UCSD-AML1 (cell line): ENCODE measurements around the gene HMGCL.
"Not testable (repeated sequence)": the region's sequence is repeated elsewhere in the genome, so short reads cannot be mapped to it uniquely, and the experiment has no call there.

ENCODE experiments used
- DNase-seq: peaks from one replicate; lab custom pipeline; 2025; ENCODE audit not compliant: unreplicated experiment; lab: John Stamatoyannopoulos, UW

The HMGCL gene

DNA sequence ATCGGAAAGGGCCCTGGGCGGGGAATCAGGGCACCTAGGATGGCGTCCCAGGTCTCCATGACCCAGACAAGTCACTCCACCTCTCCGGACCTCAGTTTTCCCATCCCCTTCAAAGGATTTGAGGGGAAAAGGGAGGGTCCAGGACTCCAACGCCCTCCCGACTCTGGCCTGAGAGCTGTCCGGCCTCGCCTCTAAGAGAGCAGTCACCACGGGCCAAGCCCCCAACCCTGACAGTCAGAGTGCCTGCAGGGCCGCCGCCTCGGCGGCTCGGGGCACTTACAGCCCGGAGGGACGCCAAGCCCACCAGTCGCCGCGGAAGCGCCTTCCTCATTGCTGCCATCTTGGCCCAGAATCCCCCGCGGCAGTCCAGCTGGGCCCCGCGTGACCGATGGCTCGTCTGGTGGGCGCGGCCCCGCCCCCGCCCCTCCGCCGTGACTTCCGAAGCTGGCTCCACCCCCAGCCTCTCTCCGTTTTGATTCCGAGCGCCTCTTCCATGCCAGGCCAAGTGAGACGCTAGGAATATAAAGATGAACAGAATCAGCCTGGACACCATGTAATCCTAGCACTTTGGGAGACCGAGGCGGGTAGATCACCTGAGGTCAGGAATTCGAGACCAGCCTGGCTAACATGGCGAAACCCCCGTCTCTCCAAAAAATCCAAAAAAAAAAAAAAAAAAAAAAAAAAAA, at the start of gene HMGCL:
TSS of gene HMGCL (minus strand) at position 354 of the 686 bp plus-strand sequence. CDS start at position 340, 14 bp downstream.
- peak; percentile 92 for DNase-seq

DNA sequence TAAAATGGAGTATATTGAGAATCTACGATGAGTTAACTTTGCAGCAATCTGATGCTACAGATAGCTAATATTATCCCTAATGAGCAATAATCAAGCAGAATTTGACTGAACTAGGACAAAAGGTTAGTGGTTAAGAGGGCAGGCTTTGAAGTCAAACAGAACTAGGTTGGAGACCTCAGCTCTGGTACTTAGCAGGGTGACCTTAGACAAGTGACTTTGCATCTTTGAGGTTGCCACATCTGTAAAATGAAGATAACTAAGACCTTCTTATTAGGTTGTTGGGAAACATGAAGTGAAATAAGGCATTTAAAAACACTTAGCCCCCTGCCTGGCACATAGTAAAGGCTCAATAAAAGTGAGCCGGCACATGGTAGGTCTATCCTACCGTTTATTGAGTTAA, 47.2 kb upstream of the HMGCL start:
- no peak for DNase-seq

DNA sequence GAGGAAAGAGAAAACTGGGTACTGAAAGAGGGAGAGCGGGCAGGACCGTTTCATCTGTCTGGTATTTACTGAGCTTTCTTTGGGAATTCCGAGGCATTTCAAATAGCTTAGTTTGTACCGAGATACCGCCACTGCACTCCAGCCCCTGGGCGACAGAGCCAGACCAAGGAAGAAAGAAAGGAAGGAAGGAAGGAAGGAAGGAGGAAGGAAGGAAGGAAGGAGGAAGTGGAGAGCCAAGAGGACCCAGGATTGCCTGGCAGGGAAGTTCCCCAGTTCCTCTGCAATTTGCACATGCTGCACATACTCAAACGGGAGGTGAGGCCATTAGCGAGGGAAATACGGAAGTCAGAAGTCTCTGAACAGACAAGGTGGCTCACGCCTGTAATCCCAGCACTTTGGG, 43.8 kb upstream of the HMGCL start:
- DNase-seq, result peak; percentile 25

DNA sequence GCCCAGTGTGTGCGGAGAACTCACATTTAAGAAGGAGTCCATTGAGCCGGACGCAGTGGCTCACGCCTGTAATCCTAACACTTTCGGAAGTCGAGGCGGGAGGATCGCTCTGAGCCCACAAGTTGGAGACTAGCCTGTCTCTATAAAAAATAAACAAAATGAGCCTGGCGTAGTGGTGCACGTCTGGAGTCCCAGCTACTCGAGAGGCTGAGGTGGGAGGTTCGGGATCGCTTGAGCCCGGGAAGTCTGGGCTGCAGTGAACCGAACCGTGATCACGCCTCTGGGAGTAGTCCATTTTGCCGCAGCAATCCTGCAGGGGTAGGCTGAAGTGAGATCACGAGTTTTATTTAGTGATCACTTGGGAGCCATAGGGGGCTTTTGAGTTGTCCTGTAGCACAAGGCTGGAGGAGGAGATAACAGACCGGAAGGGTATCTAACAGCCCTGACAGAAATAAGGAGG, 43.4 kb upstream of the HMGCL start:
- no peak for DNase-seq

DNA sequence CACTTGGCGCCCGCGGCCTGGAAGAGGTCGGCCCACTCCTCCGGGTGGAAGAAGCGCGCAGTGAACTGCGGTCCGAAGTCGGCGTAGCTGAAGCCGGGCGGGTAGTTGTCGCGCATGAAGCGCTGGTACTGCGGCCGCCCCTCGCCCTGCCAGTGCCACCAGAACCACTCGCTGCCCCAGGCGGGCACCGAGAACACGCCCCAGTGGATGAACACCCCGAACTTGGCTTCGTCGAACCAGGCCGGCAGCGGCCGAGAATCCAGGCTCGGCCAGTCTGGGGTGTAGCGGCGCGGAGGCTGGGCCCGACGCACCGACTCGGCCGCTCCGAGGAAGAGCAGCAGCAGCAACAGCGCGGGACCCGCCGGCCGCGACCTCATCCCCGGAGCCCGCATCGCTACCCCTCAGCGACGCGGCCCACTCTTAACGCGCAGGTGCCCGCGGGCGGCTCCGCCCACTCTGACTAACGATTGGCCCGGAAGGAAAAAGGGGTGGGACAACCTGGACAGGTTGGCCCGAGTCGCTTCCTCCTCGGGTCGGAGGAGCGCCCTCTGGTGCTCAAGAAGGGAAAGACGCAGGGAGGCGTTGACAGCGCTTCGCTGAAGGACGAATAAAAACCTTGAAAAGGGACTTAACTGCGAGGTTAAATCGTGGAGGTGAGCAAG, 42.8 kb upstream of the HMGCL start, which contains the start of gene FUCA1:
TSS of gene FUCA1 (minus strand) at position 396 of the 662 bp plus-strand sequence. CDS start at position 392, 4 bp downstream.
- peak; percentile 90 for DNase-seq

DNA sequence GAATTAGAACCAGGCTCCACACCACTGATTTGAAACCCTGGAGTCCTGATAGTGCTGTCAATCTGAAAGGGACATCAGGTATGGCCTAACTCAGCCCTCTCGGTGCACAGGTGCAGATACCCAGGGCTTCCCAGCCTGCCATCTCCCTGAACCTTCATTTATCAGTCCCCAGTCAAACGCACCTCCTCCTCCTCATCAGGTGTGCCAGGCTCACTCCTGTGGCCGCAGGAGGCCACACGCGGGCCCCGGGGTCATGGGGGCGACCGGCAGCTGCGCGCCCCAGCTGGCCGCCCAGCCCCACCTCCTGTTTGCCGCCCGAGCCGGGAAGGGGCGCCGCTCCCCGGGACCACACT, 42.3 kb upstream of the HMGCL start:
- no peak for DNase-seq

DNA sequence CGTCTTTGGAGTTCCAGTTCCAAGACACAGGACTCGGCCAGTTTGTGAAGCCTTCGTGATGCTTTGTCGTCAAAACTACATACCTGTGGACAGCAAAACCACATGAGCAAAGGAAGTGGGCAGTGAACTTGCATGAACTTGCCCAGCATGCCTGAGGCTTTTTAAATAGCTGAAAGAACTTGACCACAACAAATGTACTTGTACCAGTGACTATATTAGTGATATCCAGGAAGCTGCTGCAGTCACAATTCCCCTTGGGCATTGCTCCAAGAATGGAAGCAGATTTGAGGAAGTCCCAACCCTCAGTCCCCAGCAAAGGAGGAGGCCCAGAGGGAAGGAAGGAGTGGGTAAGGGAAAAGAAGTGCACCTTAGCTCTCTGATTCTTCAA, 40.3 kb upstream of the HMGCL start:
- DNase-seq, result peak; percentile 47

DNA sequence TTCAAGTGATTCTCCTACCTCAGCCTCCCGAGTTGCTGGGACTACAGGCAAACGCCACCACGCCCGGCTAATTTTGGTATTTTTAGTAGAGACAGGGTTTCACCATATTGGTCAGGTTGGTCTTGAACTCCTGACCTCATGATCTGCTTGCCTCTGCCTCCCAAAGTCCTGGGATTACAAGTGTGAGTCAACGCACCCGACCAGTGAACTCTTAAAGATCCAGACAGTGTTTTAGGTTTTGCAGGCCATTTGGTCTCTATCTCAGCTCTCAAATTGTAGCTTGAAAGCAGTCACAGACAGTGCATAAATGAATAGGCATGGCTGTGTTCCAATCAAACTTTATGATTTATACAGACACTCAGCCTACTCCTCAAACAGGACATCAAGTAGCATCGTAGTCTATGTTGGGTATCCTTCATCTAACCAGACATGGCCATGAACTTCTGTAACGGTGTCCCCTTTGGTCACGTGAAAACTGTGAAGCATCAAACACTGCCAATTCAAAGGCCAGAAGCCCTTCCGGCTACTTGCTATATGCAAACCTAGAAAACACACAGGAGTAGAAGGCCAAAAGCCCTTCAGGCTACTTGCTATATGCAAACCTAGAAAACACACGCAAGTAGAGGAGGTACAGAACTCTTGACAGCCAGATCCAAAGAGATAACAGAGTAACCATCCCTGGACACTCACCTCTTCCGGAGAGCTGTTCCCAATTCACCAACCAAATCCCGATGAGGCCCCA, 39.7 kb upstream of the HMGCL start:
- no peak for DNase-seq

DNA sequence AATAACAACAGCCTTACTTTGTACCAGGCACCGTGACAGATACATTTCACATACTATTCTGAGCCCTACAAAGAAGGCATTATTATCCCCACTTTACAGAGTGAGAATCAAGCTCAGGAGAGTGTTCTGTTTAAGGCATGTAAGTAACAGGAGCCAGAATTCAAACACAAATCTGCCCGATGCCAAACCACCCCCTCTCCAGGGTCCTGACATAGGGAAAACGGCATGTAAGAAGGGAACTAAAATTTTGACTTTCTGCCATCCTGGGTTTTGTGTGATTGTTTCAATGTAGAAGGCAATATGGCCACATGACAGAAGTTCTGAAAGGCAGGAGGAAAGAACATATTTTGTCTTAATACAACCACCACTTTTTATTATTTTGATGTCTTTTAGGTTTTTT, 37.4 kb upstream of the HMGCL start:
- DNase-seq, result no peak

DNA sequence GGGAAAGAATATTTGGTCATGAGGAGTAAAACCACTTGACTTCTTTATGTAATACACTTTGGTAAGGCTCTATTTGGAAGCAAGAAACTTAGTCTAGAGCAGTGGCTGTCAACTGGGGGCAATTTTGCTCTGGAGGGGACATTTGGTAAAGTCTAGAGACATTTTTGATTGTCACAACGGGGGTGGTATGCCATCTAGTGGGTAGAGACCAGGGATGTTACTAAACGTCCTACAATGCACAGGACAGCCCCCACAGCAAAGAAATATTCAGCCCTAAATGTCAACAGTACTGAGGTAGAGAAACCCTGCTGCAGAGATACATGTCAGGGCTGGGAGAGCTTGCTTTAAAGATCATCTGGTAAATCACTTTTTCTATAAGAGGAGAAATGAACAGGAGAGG, 29.3 kb upstream of the HMGCL start:
- no peak for DNase-seq

DNA sequence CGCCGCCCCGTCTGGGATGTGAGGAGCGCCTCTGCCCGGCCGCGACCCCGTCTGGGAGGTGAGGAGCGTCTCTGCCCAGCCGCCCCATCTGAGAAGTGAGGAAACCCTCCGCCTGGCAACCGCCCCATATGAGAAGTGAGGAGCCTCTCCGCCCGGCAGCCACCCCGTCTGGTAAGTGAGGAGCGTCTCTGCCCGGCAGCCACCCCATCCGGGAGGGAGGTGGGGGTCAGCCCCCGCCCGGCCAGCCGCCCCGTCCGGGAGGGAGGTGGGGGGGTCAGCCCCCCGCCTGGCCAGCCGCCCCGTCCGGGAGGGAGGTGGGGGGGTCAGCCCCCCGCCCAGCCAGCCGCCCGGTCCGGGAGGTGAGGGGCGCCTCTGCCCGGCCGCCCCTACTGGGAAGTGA, 27.9 kb upstream of the HMGCL start:
- not testable (repeated sequence) for DNase-seq

DNA sequence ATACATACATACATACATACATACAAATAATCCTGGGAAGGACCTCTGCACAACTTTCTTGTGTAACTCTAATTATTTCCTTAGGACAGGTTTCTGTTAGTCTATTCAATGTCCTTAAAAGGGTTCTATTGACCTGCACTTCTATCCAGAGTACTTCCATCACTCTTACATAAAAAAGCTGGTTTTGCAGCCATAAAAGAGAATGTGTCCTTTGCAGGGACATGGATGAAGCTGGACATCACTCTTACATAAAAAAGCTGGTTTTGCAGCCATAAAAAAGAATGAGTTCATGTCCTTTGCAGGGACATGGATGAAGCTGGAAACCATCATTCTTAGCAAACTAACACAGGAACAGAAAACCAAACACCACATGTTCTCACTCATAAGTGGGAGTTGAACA, 26.2 kb upstream of the HMGCL start:
- DNase-seq, result not testable (repeated sequence)

DNA sequence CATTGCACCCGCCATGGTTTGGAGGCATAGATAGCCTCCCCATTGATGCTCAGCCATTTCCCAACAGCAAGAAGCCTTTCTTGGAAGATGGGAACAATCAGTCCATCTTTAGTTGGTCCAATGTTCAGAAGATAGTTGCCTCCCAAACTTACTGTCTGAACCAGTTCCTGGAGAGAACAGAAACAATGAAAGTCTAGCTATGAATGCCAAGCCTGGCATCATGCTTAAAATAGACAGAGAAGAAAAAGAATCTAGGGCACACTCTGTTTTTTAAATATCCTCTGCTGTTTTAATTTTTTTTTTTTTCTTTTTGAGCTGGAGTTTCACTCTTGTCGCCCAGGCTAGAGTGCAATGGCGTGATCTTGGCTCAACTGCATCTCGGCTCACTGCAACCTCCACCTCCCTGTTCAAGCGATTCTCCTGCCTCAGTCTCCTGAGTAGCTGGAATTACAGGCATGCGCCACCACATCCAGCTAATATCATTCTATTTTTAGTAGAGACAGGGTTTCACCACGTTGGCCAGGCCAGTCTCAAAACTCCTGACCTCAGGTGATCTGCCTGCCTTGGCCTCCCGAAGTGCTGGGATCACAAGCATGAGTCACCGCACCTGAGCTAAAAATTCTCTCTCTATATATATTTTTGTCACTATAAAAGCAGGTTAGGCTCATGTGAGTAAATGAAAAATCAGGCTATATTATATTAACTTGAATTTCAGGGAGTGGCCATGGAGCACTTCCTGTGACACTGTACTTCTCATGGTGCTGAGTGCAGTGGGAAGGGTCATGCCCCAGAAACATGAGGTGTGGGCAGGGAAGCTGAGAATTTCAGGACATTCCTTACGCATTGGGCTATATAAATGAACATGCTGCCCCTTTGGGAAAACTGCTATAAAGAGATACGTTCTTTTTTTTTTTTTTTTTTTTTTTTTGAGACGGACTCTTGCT, 23.7 kb upstream of the HMGCL start:
- no peak for DNase-seq

DNA sequence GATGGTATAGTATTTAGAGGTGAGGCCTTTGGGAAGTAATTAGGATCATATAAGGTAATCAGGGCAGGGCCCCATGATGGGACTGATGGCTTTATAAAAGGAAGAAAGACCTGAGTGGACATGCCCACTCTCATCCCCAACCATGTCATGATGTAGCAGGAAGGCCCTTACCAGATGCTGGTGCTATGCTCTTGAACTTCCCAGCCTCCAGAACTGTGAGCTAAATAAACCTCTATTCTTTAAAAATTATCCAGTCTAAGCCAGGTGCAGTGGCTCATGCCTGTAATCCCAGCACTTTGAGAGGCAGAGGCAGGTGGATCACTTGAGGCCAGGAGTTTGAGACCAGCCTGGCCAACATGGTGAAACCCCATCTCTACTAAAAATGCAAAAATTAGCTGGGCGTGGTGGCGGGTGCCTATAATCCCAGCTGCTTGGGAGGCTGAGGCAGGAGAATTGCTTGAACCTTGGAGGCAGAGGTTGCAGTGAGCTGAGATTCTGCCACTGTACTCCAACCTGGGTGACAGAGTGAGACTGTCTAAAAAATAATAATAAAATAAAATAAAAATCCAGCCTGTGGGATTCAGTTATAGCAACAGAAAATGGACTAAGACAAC, 22.4 kb upstream of the HMGCL start:
- DNase-seq, result not testable (repeated sequence)

DNA sequence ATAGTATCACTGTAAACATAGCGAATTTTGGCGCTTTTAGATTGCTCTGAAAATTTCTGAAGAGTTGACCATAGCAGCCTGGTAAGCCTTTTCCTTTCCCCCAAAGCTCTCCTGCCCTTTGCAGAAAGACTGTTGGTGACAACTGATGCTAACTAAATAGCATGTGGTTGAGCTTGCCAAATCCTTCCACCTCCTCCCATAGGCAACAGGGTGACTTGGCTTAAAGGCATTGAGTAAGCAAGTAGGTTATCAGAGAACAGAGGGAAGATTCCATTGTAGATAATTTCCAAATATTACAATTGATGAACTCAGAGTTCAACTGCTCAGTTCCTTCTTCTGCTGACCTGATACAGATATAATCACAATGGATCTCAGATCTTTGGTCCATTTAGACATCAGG, 19.9 kb upstream of the HMGCL start:
- DNase-seq, result no peak

DNA sequence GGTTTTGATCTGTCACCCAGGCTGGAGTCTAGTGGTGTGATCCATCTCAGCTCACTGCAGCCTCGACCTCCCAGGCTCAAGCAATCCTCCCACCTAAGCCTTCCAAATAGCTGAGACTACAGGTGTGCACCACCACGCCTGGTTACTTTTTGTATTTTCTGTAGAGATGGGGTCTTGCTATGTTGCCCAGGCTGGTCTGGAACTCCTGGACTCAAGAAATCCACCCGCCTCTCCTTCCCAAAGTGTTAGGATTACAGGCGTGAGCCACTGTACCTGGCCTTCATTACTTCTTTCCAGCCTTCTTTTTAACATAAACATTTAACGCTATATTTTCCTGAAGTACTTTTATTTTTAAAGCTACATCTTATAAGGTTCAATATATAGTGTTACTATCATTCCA, 18.4 kb upstream of the HMGCL start:
- no peak for DNase-seq

DNA sequence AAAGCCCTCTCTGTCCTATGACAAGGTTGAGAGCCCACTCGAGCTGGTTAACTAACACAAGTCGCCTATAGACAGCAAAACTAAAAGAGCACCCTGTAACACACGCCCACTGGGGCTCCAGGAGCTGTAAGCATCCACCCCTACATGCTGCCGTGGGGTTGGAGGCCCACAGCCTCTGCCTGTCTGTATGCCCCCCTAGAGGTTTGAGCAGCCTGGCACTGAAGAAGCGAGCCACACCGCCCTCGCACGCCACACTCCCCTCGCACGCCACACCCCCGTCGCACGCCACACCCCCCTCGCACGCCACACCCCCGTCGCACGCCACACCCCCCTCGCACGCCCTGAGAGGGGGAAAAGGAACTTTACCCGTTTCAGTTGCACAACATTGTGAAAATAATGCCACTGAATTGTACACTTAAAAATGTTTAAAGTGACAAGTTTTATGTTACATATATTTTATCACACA, 13.2 kb upstream of the HMGCL start:
- peak; percentile 69 for DNase-seq

DNA sequence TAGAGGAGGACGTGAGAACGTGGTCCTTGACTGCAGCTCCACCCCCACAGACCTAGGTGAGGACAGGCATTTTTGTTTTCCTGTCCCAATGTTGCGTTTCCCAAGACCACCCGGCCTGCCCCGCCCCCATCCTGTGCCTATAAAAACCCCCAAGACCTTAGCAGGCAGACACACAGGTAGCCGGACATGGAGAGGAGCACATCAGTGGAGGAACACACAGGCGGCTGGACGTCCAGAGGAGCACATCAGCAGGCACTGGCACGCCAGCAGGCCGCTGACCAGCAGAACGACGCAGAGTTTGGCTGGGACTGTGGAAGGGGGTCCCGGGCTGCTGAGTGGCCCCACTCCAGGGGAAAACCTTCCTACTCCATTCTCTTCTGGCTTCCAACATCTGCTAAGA, 12.7 kb upstream of the HMGCL start:
- DNase-seq, result no peak

DNA sequence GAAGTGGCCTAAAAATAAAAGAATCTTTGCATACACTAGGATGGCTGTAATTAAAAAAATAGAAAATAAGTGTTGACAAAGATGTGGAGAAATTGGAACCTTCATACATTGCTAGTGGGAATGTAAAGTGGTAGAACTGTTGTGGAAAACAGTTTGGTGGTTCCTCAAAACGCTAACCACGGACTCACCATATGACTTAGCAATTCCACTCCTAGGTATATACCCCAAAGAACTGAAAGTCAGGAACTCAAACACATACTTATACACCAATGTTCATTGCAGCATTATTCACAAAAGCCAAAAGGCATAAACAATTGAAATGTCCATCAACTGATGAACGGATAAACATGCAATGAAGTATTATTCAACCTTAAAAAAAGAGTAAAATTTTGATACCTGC, 10.8 kb upstream of the HMGCL start:
- DNase-seq, result no peak

DNA sequence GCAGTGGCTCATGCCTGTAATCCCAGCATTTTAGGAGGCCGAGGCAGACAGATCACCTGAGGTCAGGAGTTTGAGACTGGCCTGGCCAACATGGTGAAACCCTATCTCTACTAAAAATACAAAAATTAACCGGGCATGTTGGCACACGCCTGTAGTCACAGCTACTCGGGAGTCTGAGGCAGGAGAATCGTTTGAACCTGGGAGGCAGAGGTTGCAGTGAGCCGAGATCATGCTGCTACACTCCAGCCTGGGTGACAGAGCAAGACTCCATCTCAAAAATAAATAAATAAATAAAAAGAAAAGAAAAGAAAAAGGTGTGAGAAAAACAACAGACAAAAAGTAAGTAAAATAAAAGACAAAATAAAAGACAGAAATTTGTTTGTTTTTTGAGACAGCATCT, 8.9 kb upstream of the HMGCL start:
- not testable (repeated sequence) for DNase-seq
